Urinary bladder (tissue), 2 donors: ENCODE data around the gene ANGPTL3. TPM values are rescaled to one million over a fixed set of nuclear protein-coding genes. Genes with fewer than 3 reads are reported as not detected.

Experiments used
- polyA plus RNA-seq: library from polyadenylated mRNA; stranded (reverse); fragments of 200-250 nt; gene quantifications from one replicate; pipeline ENCODE4 v1.2.3, GENCODE V29; 2013
- total RNA-seq: library from RNA; depleted of rRNA; stranded (reverse); fragments of >200 nt; gene quantifications from one replicate; pipeline ENCODE4 v1.2.3, GENCODE V29; 2014
- donor health status: healthy.

ANGPTL3 gene
- total and polyA plus RNA-seq, 2 donors, result 0.11 TPM; not detected in 1

Other genes starting within 250 kb of the ANGPTL3 start
- gene USP1, start 160.5 kb upstream of the ANGPTL3 start, total RNA-seq, result 82.4 TPM
- gene USP1, start 160.5 kb upstream of the ANGPTL3 start, polyA plus RNA-seq, result 19.6 TPM
- 139 TPM for gene DOCK7, start 90.9 kb downstream of the ANGPTL3 start, total RNA-seq
- gene DOCK7, start 90.9 kb downstream of the ANGPTL3 start, polyA plus RNA-seq, result 14.2 TPM
- 17.3 TPM for gene ATG4C, start 186.6 kb downstream of the ANGPTL3 start, total RNA-seq
- 6.9 TPM for gene ATG4C, start 186.6 kb downstream of the ANGPTL3 start, polyA plus RNA-seq